Tibial artery (tissue), 4 donors: Measurements from ENCODE around the gene FAHD2B.
"Not testable (repeated sequence)": the region's sequence is repeated elsewhere in the genome, so short reads cannot be mapped to it uniquely, and the experiment has no call there.

Experiments used
- DNase-seq, 2 donors: peaks; one replicate each; pipeline ENCODE4 v3.0.0-alpha.2; 2019
- H3K27ac ChIP-seq, 2 donors: fragments of 200-600 bp; sonication (generic) in 1 of 2; 1 replicate in 1 of 2; 2 replicates in 1 of 2; pipeline ENCODE4 v1.5.1; 2018 to 2019; ENCODE audit warnings: mild to moderate bottlenecking in 1 of 2
- H3K27me3 ChIP-seq, 2 donors: fragments of 200-600 bp; sonication (generic) in 1 of 2; one replicate each; pipeline versions ENCODE4 v1.5.1 to v1.6.0; 2016 to 2019
- H3K36me3 ChIP-seq, 3 donors: fragments of 200-600 bp; sonication (generic) in 2 of 3; one replicate each; pipeline ENCODE4 v1.5.1; 2016 to 2019; ENCODE audit warnings: mild to moderate bottlenecking in 2 of 3
- H3K4me1 ChIP-seq, 4 donors: fragments of 200-600 bp; sonication (generic) in 2 of 4; 1 replicate in 3 of 4; 2 replicates in 1 of 4; pipeline ENCODE4 v1.5.1; 2016 to 2019
- H3K4me3 ChIP-seq, 2 donors: fragments of 200-600 bp; sonication (generic) in 1 of 2; 1 replicate in 1 of 2; 2 replicates in 1 of 2; pipeline ENCODE4 v1.5.1; 2018 to 2019; ENCODE audit warnings: mild to moderate bottlenecking in 2 of 2
- H3K9me3 ChIP-seq, 3 donors: fragments of 200-600 bp; sonication (generic) in 1 of 3; one replicate each; pipeline ENCODE4 v1.5.1; 2016 to 2019
- intact Hi-C: fragments of 100-400 bp; cut with DNase I; formaldehyde crosslinking; loops from one replicate; pipeline ENCODE4 v1.15.0; 2023; ENCODE audit warnings: low total_unique reads
- TF ChIP-seq, protein P1 (sequence below), 2 experiments: fragments of 200-600 bp in 1 of 2; fragments of 450-650 bp in 1 of 2; IDR thresholded peaks; one replicate each; pipeline ENCODE4 v1.5.1; 2017 to 2019; ENCODE audit warnings: antibody characterized with exemption in 2 of 2, mild to moderate bottlenecking in 1 of 2, moderate library complexity in 1 of 2

The FAHD2B gene

DNA sequence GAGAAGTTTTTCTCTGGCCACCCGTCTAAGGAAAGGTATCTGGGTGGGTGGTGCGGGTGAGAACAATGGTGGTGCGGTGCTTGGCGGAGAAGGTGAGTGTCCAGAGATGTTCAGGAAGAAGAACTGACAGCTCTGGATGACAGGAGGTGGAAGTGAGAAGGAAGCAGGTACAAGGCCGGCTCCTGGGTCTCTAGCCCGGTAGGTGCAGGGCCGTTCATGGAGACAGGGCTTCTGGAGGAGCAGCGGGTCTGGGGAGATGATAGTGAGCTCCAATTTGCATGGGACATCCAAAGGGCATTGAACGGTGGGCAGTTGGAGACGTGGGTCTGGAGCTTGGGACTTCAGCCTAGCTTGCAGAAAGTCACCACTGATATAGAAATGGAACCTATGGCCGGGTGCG, 979 bp upstream of the FAHD2B start:
- H3K27ac ChIP-seq: peak overlapping the region; percentile 71 to 78
- no peaks in the 10 kb centered on the region for H3K27me3 ChIP-seq

DNA sequence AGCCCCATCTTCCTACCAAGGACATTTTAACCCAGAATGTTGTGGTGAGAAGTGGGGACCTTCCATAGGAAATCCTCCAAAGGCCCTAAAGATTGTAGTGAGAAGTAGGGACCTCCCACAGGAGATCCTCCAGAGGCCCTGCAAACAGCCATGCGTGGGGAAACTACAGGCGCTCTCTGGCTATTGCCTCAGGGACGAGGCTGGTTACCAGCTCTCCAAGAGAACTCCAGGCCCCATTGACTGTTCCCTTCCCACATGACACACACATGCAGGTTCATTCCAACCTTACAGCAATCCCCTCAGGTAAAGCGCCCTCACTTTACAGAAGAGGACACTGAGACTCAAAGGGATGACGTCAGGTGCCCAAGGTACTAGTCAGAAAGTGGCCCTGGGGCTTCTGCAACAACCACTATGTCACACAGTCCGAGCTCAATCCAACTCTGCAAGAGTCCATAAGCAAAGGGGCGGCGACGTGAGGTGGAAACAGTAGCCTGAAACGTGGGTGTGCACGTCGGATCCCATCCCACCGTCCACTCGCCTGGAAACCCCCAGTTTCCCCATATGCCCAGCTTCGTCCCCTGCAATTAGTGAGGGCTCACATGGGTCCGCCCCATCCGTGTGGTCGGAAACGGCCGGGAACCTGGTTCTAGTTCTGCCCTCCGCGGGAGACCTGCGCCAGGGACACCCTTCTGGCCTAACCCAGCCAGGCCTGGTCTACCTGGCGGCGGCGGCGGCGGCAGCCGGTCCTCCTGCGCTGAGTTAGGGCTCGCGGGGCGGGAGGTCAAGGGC, 505 bp downstream of the FAHD2B start:
- DNase-seq, H3K27me3 ChIP-seq, intact Hi-C loops, H3K4me1 ChIP-seq, H3K36me3 ChIP-seq, H3K9me3 ChIP-seq: not testable (repeated sequence)
- H3K27ac ChIP-seq: peak overlapping the region; percentile 71 to 78
- H3K4me3 ChIP-seq: peak overlapping the region; percentile 53 to 56

More for the DNA sequence above, 979 bp upstream of the FAHD2B start:
- Histone ChIP-seq H3K9me3 (no peaks in the 10 kb centered on the region), H3K4me1 (peaks cover 0 to 8% (median 7%) of the 10 kb centered on the region in 4 donors), H3K4me3 (peak overlapping the region; percentile 53 to 56), H3K36me3 (peaks cover 0 to 5% (median 0%) of the 10 kb centered on the region in 3 donors)
- intact Hi-C loops: no loop called here
- TF ChIP-seq, protein P1, sequence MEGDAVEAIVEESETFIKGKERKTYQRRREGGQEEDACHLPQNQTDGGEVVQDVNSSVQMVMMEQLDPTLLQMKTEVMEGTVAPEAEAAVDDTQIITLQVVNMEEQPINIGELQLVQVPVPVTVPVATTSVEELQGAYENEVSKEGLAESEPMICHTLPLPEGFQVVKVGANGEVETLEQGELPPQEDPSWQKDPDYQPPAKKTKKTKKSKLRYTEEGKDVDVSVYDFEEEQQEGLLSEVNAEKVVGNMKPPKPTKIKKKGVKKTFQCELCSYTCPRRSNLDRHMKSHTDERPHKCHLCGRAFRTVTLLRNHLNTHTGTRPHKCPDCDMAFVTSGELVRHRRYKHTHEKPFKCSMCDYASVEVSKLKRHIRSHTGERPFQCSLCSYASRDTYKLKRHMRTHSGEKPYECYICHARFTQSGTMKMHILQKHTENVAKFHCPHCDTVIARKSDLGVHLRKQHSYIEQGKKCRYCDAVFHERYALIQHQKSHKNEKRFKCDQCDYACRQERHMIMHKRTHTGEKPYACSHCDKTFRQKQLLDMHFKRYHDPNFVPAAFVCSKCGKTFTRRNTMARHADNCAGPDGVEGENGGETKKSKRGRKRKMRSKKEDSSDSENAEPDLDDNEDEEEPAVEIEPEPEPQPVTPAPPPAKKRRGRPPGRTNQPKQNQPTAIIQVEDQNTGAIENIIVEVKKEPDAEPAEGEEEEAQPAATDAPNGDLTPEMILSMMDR (IDR thresholded peaks at IDR 0.05): no peak
- DNase-seq: no peak

DNA sequence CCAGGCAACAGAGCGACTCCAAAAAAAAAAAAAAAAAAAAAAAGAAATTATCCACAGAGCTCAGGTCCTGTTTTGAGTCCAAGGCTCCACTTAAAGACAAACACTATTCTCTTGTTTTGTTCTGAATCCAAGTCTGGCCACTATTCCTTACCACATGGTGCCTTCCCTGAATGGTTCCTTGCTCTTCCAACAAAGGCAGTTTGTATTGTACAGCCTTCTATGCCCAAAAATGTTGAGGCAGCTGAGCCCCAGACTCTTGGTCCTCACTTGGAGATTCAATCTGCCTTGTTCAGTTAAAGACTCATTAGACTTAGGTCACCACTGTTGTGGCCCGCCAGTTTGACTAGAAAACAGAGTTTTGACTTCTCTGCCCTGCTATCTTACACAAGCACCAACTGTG, 1.7 kb downstream of the FAHD2B start:
- H3K4me3 ChIP-seq, H3K9me3 ChIP-seq, intact Hi-C loops, H3K36me3 ChIP-seq, DNase-seq, H3K27ac ChIP-seq, H3K27me3 ChIP-seq, H3K4me1 ChIP-seq: not testable (repeated sequence)

DNA sequence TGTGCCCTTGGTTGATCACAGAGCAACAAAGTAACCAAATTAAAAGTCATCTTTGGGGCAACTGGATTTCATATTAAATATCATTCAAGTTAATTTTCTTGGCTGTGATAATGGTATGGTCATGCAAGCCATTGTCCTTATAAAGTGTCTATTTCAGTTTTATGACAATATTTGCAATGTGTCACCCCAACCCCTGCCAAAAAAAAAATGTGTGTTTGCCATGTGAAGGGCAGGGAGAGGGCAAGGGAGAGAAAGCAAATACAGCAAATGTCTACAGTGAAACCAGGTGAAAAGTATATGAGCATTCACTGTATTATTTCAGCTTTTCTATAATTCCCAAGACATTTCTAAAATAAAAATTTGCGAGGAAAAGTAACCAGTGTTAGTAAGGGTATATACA, 6.0 kb downstream of the FAHD2B start:
- H3K4me1 ChIP-seq, DNase-seq, H3K9me3 ChIP-seq, H3K27me3 ChIP-seq, H3K27ac ChIP-seq, H3K4me3 ChIP-seq, intact Hi-C loops: not testable (repeated sequence)
- peaks cover 0 to 17% (median 0%) of the 10 kb centered on the region in 3 donors for H3K36me3 ChIP-seq

DNA sequence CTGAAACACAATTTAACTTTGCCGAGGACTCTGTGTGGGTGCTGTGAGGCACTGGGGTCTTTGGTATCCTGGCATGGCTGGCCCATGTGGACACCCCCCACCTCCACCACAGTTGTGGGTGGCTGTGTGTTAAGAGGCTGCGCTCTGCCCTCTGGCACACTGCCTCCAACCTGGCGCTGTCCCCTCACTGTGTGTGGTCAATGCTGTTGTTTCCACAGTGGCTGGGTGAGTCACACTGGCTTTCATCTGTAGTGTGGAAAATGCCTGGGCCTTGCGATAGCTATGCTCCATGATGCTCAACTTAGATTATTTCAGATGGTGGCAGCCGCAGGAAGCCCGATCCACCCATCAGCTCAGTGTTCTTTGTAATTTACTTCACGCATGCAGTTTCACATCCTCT, 9.6 kb downstream of the FAHD2B start:
- H3K27ac ChIP-seq, H3K36me3 ChIP-seq, DNase-seq, H3K27me3 ChIP-seq, H3K4me3 ChIP-seq, H3K4me1 ChIP-seq, H3K9me3 ChIP-seq, intact Hi-C loops: not testable (repeated sequence)

DNA sequence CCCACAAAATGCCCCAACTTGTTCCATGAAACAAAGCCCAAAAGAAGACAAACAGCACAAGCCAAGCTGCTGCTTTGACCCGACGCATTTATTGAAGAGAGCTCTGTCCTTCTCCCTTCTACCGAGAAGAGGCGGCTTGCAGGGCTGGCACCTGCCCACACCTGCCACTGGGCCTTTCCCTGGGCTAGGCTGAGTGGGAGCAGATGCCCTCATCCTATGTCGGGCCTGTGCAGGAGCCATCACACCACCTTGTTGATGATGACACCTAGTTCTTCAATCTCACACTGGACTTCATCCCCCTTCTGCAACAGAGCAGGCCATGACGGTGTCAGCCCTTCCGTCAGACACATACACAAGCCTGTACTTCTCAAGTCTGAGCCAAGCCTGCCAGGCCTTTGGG, 11.2 kb downstream of the FAHD2B start:
- H3K9me3 ChIP-seq, H3K36me3 ChIP-seq, H3K4me3 ChIP-seq, H3K27me3 ChIP-seq, H3K27ac ChIP-seq, DNase-seq, H3K4me1 ChIP-seq, intact Hi-C loops: not testable (repeated sequence)

DNA sequence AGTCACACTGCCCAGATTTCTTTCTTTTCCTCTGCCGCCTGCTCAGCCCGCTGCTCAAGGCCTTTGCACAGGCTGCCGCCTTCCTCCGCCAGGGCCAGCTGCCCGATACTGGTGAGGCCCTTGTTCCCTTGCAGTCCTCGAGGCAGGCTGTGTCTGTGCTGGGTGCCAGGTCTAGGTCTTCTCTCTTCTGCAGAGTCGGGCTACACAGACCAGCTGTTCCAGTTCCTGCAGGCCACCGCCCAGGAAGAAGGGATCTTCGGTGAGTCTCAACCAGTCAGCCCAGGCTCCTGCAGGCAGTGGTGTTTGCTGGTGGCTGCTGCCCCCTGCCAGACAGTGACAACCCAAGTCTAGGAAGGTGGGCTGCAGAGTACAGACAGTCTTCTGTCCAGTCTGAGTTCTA, 12.5 kb downstream of the FAHD2B start:
- intact Hi-C loops, H3K27me3 ChIP-seq, DNase-seq, H3K27ac ChIP-seq, H3K4me1 ChIP-seq, H3K4me3 ChIP-seq, H3K9me3 ChIP-seq, H3K36me3 ChIP-seq: not testable (repeated sequence)

DNA sequence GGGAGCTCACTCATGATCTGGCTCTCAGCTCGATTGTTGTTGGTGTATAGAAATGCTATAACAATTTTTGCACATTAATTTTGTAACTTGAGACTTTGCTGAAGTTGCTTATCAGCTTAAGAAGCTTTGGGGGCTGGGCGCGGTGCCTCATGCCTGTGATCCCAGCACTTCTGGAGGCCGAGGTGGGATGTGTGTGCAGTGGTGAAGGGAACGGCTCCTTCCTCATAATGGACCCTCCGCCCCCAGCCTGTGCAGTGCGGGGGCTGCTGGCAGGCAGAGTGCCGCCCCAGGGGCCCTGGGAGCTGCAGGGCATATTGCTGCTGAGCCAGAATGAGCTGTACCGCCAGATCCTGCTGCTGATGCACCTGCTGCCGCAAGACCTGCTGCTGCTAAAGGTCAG, 13.8 kb downstream of the FAHD2B start:
- intact Hi-C loops, H3K27ac ChIP-seq: not testable (repeated sequence)

DNA sequence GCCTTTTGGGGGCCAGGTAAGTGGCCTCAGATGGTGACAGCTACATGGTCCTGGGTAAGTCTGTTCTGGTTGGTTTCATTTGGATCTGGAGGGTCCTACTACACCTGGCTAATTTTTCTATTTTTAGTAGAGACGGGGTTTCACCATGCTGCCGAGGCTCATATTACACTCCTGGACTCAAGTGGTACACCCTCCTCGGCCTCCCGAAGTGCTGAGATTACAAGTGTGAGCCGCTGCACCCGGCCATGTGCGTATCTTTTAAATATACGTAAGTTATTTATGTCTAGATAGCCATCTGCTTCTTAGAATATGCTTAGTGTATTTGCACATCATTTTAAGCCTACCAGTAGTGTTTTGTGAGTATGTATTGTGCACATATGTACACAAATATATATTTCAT, 17.5 kb downstream of the FAHD2B start:
- not testable (repeated sequence) for H3K27me3 ChIP-seq, DNase-seq

More for the DNA sequence above, 13.8 kb downstream of the FAHD2B start:
- not testable (repeated sequence) for DNase-seq, H3K36me3 ChIP-seq, H3K9me3 ChIP-seq, H3K4me3 ChIP-seq, H3K27me3 ChIP-seq, H3K4me1 ChIP-seq

DNA sequence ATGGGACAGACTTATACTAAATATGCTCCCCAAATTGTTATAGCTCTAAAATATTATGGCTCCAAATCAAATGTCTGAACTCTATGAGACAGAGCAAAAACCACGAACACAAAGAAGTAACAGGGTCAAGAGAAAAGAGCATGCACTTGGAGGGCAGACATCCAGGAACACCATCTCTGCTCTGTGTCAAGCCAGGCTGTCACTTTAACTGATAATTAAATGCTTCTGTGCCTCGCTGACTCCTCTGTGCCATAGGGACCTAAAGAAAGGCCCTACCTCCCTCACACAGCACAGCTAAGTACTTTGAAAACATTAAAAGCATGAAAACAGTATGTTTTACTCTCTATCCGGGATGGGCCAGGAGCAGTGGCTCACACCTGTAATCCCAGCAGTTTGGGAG, 23.8 kb downstream of the FAHD2B start:
- H3K4me1 ChIP-seq, DNase-seq, intact Hi-C loops, H3K27ac ChIP-seq, H3K27me3 ChIP-seq, H3K36me3 ChIP-seq, H3K4me3 ChIP-seq, H3K9me3 ChIP-seq: not testable (repeated sequence)

More for the DNA sequence above, 17.5 kb downstream of the FAHD2B start:
- H3K27ac ChIP-seq, H3K4me3 ChIP-seq, H3K9me3 ChIP-seq, H3K4me1 ChIP-seq, intact Hi-C loops, H3K36me3 ChIP-seq: not testable (repeated sequence)

DNA sequence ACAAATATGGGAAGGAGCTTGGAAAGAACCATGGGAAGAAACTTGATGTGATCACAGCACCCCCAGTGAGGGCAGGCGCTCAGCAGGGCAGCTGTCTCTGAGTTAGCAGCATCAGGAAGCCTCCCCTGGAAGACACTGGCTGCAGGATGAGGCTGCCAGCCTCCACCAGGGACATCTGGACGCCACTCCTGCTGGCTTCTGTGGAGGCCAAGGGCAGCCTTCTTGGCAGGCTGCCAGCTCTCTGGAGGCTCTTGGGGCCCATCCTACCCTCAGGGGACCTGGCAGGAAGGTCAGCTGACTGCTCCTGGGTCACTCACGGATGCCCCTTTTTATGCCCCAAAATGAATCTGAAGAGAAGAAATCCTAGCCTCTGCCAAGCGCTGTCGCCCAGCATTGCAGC, 26.0 kb downstream of the FAHD2B start:
- intact Hi-C loops, H3K4me3 ChIP-seq, H3K27ac ChIP-seq, H3K36me3 ChIP-seq, H3K27me3 ChIP-seq, H3K9me3 ChIP-seq, DNase-seq, H3K4me1 ChIP-seq: not testable (repeated sequence)
